Tibial nerve (tissue), 4 donors: ENCODE data around the gene RAP2C. TPM values are rescaled to one million over a fixed set of nuclear protein-coding genes. Genes with fewer than 3 reads are reported as not detected.

ENCODE experiments used
- DNase-seq, 2 donors: peaks; one replicate each; pipeline ENCODE4 v3.0.0-alpha.2; 2019; ENCODE audit warnings: low spot score in 2 of 2
- H3K27ac ChIP-seq, 4 donors: fragments of 200-600 bp; sonication (generic) in 3 of 4; one replicate each; pipeline ENCODE4 v1.5.1; 2017 to 2019; ENCODE audit warnings: mild to moderate bottlenecking in 1 of 4
- H3K27me3 ChIP-seq, 2 donors: fragments of 200-600 bp; sonication (generic) in 1 of 2; one replicate each; pipeline versions ENCODE4 v1.5.1 to v1.6.0; 2017 to 2019
- H3K36me3 ChIP-seq, 3 donors: fragments of 200-600 bp; sonication (generic); one replicate each; pipeline ENCODE4 v1.5.1; 2018 to 2019
- H3K4me1 ChIP-seq, 4 donors: fragments of 200-600 bp; sonication (generic) in 3 of 4; one replicate each; pipeline ENCODE4 v1.5.1; 2017 to 2019
- H3K4me3 ChIP-seq, 4 donors: fragments of 200-600 bp; sonication (generic) in 3 of 4; one replicate each; pipeline ENCODE4 v1.5.1; 2017 to 2019; ENCODE audit warnings: mild to moderate bottlenecking in 1 of 4, moderate library complexity in 1 of 4
- H3K9me3 ChIP-seq, 4 donors: fragments of 200-600 bp; sonication (generic) in 3 of 4; one replicate each; pipeline ENCODE4 v1.5.1; 2017 to 2019
- CTCF ChIP-seq, 5 experiments: fragments of 200-600 bp in 3 of 5; fragments of 450-650 bp in 2 of 5; sonication (generic) in 3 of 5; IDR thresholded peaks; one replicate each; pipeline ENCODE4 v1.5.1; 2016 to 2019; ENCODE audit warnings: antibody characterized with exemption in 5 of 5, mild to moderate bottlenecking in 3 of 5, moderate library complexity in 2 of 5
- EP300 ChIP-seq, 2 donors: sonication (generic); formaldehyde crosslinking; IDR thresholded peaks; one replicate each; pipeline ENCODE4 v1.6.1; 2017; ENCODE audit warnings: antibody characterized with exemption in 2 of 2, mild to moderate bottlenecking in 1 of 2
- POLR2A ChIP-seq, 2 donors: fragments of 450-650 bp; IDR thresholded peaks; one replicate each; pipeline ENCODE4 v1.6.1; 2017; ENCODE audit warnings: antibody characterized with exemption in 2 of 2, mild to moderate bottlenecking in 2 of 2, moderate library complexity in 2 of 2
- WGBS, 2 donors: methylation state at CpG; one replicate each; pipeline ENCODE4 v1.1.5; 2018; 5-methylcytosine and 5-hydroxymethylcytosine counted together
- total RNA-seq, 4 donors: library from RNA; depleted of rRNA; stranded (reverse); fragments of >200 nt; gene quantifications; one replicate each; pipeline ENCODE4 v1.1.0, GENCODE V29; 2016

RAP2C gene
- total RNA-seq, 4 donors from 2014 or later: 15.3 to 21.1 (median 16.5) TPM

GRCh38 chrX:132206259-132206658, 13.0 kb downstream of the RAP2C start:
- TF ChIP-seq CTCF (IDR thresholded peaks at IDR 0.05) (no peak), POLR2A (IDR thresholded peaks at IDR 0.05) (no peak)
- no peak overlapping the region for H3K4me3 ChIP-seq
- H3K27ac ChIP-seq: no peak overlapping the region
- no peaks in the 10 kb centered on the region for H3K9me3 ChIP-seq
- peaks cover 0 to 17% of the 10 kb centered on the region in 2 donors for H3K27me3 ChIP-seq
- H3K36me3 ChIP-seq: no peaks in the 10 kb centered on the region
- peaks cover 0 to 5% (median 2%) of the 10 kb centered on the region in 4 donors for H3K4me1 ChIP-seq
- DNase-seq: no peak
- WGBS, 2 donors: 41 to 59% methylated on average over 5 of the region's 5 CpGs

GRCh38 chrX:132204629-132205028, 14.6 kb downstream of the RAP2C start:
- H3K27ac ChIP-seq: no peak overlapping the region
- H3K4me1 ChIP-seq: peaks cover 0 to 3% (median 1%) of the 10 kb centered on the region in 4 donors
- WGBS, 2 donors: 64 to 83% methylated on average over 1 of the region's 1 CpG
- H3K27me3 ChIP-seq: peaks cover 0 to 10% of the 10 kb centered on the region in 2 donors
- no peak for TF ChIP-seq CTCF (IDR thresholded peaks at IDR 0.05)
- TF ChIP-seq EP300 (IDR thresholded peaks at IDR 0.05): no peak
- TF ChIP-seq POLR2A (IDR thresholded peaks at IDR 0.05): no peak
- H3K9me3 ChIP-seq: no peaks in the 10 kb centered on the region
- DNase-seq: no peak
- no peaks in the 10 kb centered on the region for H3K36me3 ChIP-seq
- H3K4me3 ChIP-seq: no peak overlapping the region

GRCh38 chrX:132200976-132201375, 18.3 kb downstream of the RAP2C start:
- TF ChIP-seq EP300 (IDR thresholded peaks at IDR 0.05) (no peak), POLR2A (IDR thresholded peaks at IDR 0.05) (no peak), CTCF (IDR thresholded peaks at IDR 0.05) (no peak)
- Histone ChIP-seq H3K9me3 (no peaks in the 10 kb centered on the region), H3K27me3 (peaks cover 0 to 7% of the 10 kb centered on the region in 2 donors), H3K4me1 (peaks cover 0 to under 1% (median 0%) of the 10 kb centered on the region in 4 donors), H3K27ac (no peak overlapping the region), H3K4me3 (no peak overlapping the region), H3K36me3 (no peaks in the 10 kb centered on the region)
- 58 to 70% methylated on average over 5 of the region's 5 CpGs for WGBS, 2 donors
- no peak for DNase-seq

GRCh38 chrX:132199941-132200340, 19.3 kb downstream of the RAP2C start:
- no peak for DNase-seq
- Histone ChIP-seq H3K36me3 (no peaks in the 10 kb centered on the region), H3K4me3 (no peak overlapping the region), H3K27me3 (peaks cover 0 to 4% of the 10 kb centered on the region in 2 donors), H3K4me1 (no peaks in the 10 kb centered on the region), H3K27ac (no peak overlapping the region), H3K9me3 (no peaks in the 10 kb centered on the region)
- WGBS, 2 donors: 78 to 95% methylated on average over 6 of the region's 6 CpGs
- TF ChIP-seq EP300 (IDR thresholded peaks at IDR 0.05): no peak
- TF ChIP-seq CTCF (IDR thresholded peaks at IDR 0.05): no peak
- TF ChIP-seq POLR2A (IDR thresholded peaks at IDR 0.05): no peak

- DNase-seq: no peak
- H3K36me3 ChIP-seq: no peaks in the 10 kb centered on the region
- whole genome bisulfite sequencing, 2 donors: 95 to 100% methylated on average over 6 to 28 of the region's 29 CpGs
- H3K27me3 ChIP-seq: no peaks in the 10 kb centered on the region
- no peaks in the 10 kb centered on the region for H3K9me3 ChIP-seq
- no peaks in the 10 kb centered on the region for H3K4me1 ChIP-seq
- H3K4me3 ChIP-seq: no peak overlapping the region
- TF ChIP-seq EP300 (IDR thresholded peaks at IDR 0.05): no peak
- TF ChIP-seq CTCF (IDR thresholded peaks at IDR 0.05): no peak
- no peak for TF ChIP-seq POLR2A (IDR thresholded peaks at IDR 0.05)
- H3K27ac ChIP-seq: no peak overlapping the region
Measured at GRCh38 chrX:132193872-132194574, 25.2 kb downstream of the RAP2C start.
